NCI-H2196 (cell line): ENCODE results near the gene EPB41L4B.

Source experiments
- DNase-seq: peaks from one replicate; lab custom pipeline; 2025; ENCODE audit not compliant: unreplicated experiment; lab: John Stamatoyannopoulos, UW

EPB41L4B gene

GRCh38 chr9:109166771-109167601 lies 153.9 kb downstream of the EPB41L4B start, which contains the start of gene FRRS1L:
Gene FRRS1L (minus strand): TSS chr9:109167249. CDS start chr9:109167138, 111 bp downstream.
- DNase-seq = no peak

- DNase-seq = no peak
Observed at GRCh38 chr9:109166171-109166770, 154.6 kb downstream of the EPB41L4B start.

GRCh38 chr9:109164042-109164441 lies 156.8 kb downstream of the EPB41L4B start:
- no peak for DNase-seq

- DNase-seq = no peak
Observed at GRCh38 chr9:109163194-109163593, 157.7 kb downstream of the EPB41L4B start.

GRCh38 chr9:109162677-109163076 lies 158.2 kb downstream of the EPB41L4B start:
- no peak for DNase-seq

GRCh38 chr9:109161471-109161870 lies 159.4 kb downstream of the EPB41L4B start:
- DNase-seq = no peak

GRCh38 chr9:109159583-109159982 lies 161.3 kb downstream of the EPB41L4B start:
- DNase-seq = no peak

GRCh38 chr9:109158651-109159050 lies 162.2 kb downstream of the EPB41L4B start:
- DNase-seq = no peak

GRCh38 chr9:109156708-109157107 lies 164.2 kb downstream of the EPB41L4B start:
- DNase-seq = no peak

- no peak for DNase-seq
Observed at GRCh38 chr9:109150925-109151545, 169.8 kb downstream of the EPB41L4B start.

- no peak for DNase-seq
Observed at GRCh38 chr9:109149722-109150121, 171.1 kb downstream of the EPB41L4B start.

- DNase-seq = no peak
Observed at GRCh38 chr9:109149089-109149488, 171.8 kb downstream of the EPB41L4B start.

GRCh38 chr9:109145051-109145450 lies 175.8 kb downstream of the EPB41L4B start:
- no peak for DNase-seq

GRCh38 chr9:109143881-109144562 lies 176.8 kb downstream of the EPB41L4B start:
- no peak for DNase-seq

GRCh38 chr9:109141375-109141774 lies 179.5 kb downstream of the EPB41L4B start:
- no peak for DNase-seq

- no peak for DNase-seq
Observed at GRCh38 chr9:109139851-109140250, 181.0 kb downstream of the EPB41L4B start.

- DNase-seq = no peak
Observed at GRCh38 chr9:109138421-109138820, 182.4 kb downstream of the EPB41L4B start.

GRCh38 chr9:109134167-109134578 lies 186.7 kb downstream of the EPB41L4B start:
- DNase-seq = no peak

GRCh38 chr9:109133533-109133932 lies 187.3 kb downstream of the EPB41L4B start:
- DNase-seq = no peak

GRCh38 chr9:109132567-109133021 lies 188.3 kb downstream of the EPB41L4B start:
- no peak for DNase-seq

GRCh38 chr9:109129470-109130197 lies 191.2 kb downstream of the EPB41L4B start:
- DNase-seq = no peak
